IMR-90 (cell line): ENCODE results near the gene CASZ1. TPM values are rescaled to one million over a fixed set of nuclear protein-coding genes. Genes with fewer than 3 reads are reported as not detected.

Experiments used
- ATAC-seq: fragments of 200-7000 bp; cut with Tn5 transposase; 2 replicates; pipeline ENCODE4 v1.9.1; 2020; ENCODE audit warnings: low read depth, mild to moderate bottlenecking, moderate library complexity
- BruUV-seq: library from RNA; stranded (reverse); fragments of 400-500 nt; replicated peaks from 2 replicates; lab custom pipeline; 2021; lab: Mats Ljungman, UMichigan
- CTCF ChIA-PET: fragments of 300-600 bp; formaldehyde crosslinking; extraction: SDS; loops from one replicate; lab custom pipeline; 2021; ENCODE audit warnings: antibody characterized with exemption; lab: Yijun Ruan, JAX
- POLR2A ChIA-PET: fragments of 300-600 bp; sonication (Branson Sonifier 250); formaldehyde crosslinking; loops from one replicate; lab custom pipeline; 2022; ENCODE audit warnings: antibody characterized with exemption; ENCODE audit not compliant: unreplicated experiment; lab: Charles Lee
- DNase-seq: peaks from one replicate; pipeline ENCODE4 v3.0.0; 2013
- H2AFZ ChIP-seq: replicated peaks from 2 replicates; pipeline ENCODE3; 2013; ENCODE audit warnings: low read length, mild to moderate bottlenecking; ENCODE audit not compliant: poor library complexity
- H2AK5ac ChIP-seq: 2 replicates; pipeline ENCODE4 v1.6.1; 2013; ENCODE audit warnings: low read depth, low read length, inconsistent platforms
- H2AK9ac ChIP-seq: replicated peaks from 2 replicates; pipeline ENCODE3; 2013; ENCODE audit warnings: mild to moderate bottlenecking, low read depth, low read length, moderate library complexity; ENCODE audit not compliant: poor library complexity
- H2BK120ac ChIP-seq: 2 replicates; pipeline ENCODE4 v1.6.1; 2013; ENCODE audit warnings: low read depth, low read length, inconsistent platforms
- H2BK15ac ChIP-seq: 3 replicates; pipeline ENCODE4 v1.6.1; 2013; ENCODE audit warnings: low read depth, low read length, inconsistent platforms
- H2BK20ac ChIP-seq: 2 replicates; pipeline ENCODE4 v1.6.1; 2013; ENCODE audit warnings: low read depth, mild to moderate bottlenecking, inconsistent platforms, low read length, moderate library complexity
- H2BK5ac ChIP-seq: 2 replicates; pipeline ENCODE4 v1.6.1; 2013; ENCODE audit warnings: mild to moderate bottlenecking, low read depth, low read length, inconsistent platforms; ENCODE audit not compliant: poor library complexity, severe bottlenecking
- H3K14ac ChIP-seq: replicated peaks from 2 replicates; pipeline ENCODE4 v1.6.1; 2013; ENCODE audit warnings: low read depth, low read length, inconsistent platforms
- H3K18ac ChIP-seq: 2 replicates; pipeline ENCODE4 v1.6.1; 2013; ENCODE audit warnings: low read depth, low read length, control low read depth
- H3K23ac ChIP-seq: 2 replicates; pipeline ENCODE4 v1.6.1; 2013; ENCODE audit warnings: low read depth, low read length, inconsistent platforms
- H3K27ac ChIP-seq: 2 replicates; pipeline ENCODE4 v1.5.1; 2013; ENCODE audit warnings: mild to moderate bottlenecking, control low read depth, low read length; ENCODE audit not compliant: insufficient read depth
- H3K27me3 ChIP-seq: 2 replicates; pipeline ENCODE4 v1.6.1; 2013; ENCODE audit warnings: low read length; ENCODE audit not compliant: control insufficient read depth, insufficient read depth
- H3K36me3 ChIP-seq: 2 replicates; pipeline ENCODE4 v1.6.1; 2013; ENCODE audit warnings: low read length, mixed read lengths; ENCODE audit not compliant: control insufficient read depth, insufficient read depth
- H3K4ac ChIP-seq: 2 replicates; pipeline ENCODE4 v1.6.1; 2013; ENCODE audit warnings: low read depth, low read length, inconsistent platforms
- H3K4me1 ChIP-seq: 2 replicates; pipeline ENCODE4 v1.6.1; 2013; ENCODE audit warnings: low read length, mixed read lengths; ENCODE audit not compliant: control insufficient read depth, insufficient read depth
- H3K4me2 ChIP-seq: 2 replicates; pipeline ENCODE4 v1.6.1; 2013; ENCODE audit warnings: low read depth, mild to moderate bottlenecking, control low read depth, low read length, moderate library complexity
- H3K4me3 ChIP-seq: 2 replicates; pipeline ENCODE4 v1.5.1; 2013; ENCODE audit warnings: low read depth, mild to moderate bottlenecking, control low read depth, low read length, moderate library complexity; ENCODE audit not compliant: insufficient read depth
- H3K56ac ChIP-seq: 2 replicates; pipeline ENCODE4 v1.6.1; 2013; ENCODE audit warnings: low read length, inconsistent platforms; ENCODE audit not compliant: insufficient read depth; ENCODE audit errors: extremely low read depth
- H3K79me1 ChIP-seq, 2 experiments: 2 replicates each; pipeline ENCODE4 v1.6.1; 2013; ENCODE audit warnings: low read length in 2 of 2, inconsistent platforms in 1 of 2, low read depth in 1 of 2
- H3K9ac ChIP-seq: 2 replicates; pipeline ENCODE4 v1.6.1; 2013; ENCODE audit warnings: low read depth, low read length, control low read depth
- H3K9me1 ChIP-seq: 2 replicates; pipeline ENCODE4 v1.6.1; 2013; ENCODE audit warnings: low read length, inconsistent platforms; ENCODE audit not compliant: insufficient read depth
- H3K9me3 ChIP-seq: 2 replicates; pipeline ENCODE4 v1.6.1; 2013; ENCODE audit warnings: low read length; ENCODE audit not compliant: control insufficient read depth, insufficient read depth
- H4K20me1 ChIP-seq: 2 replicates; pipeline ENCODE4 v1.6.1; 2013; ENCODE audit warnings: low read length, inconsistent platforms; ENCODE audit not compliant: insufficient read depth
- H4K5ac ChIP-seq: 2 replicates; pipeline ENCODE4 v1.6.1; 2013; ENCODE audit warnings: mild to moderate bottlenecking, low read depth, low read length, control low read depth
- H4K8ac ChIP-seq, 2 experiments: 2 replicates each; pipeline ENCODE4 v1.6.1; 2013; ENCODE audit warnings: low read depth in 2 of 2, low read length in 2 of 2, control low read depth in 1 of 2, inconsistent platforms in 1 of 2
- H4K91ac ChIP-seq: 2 replicates; pipeline ENCODE4 v1.6.1; 2013; ENCODE audit warnings: low read depth, low read length, inconsistent platforms; ENCODE audit not compliant: insufficient read depth
- WGBS, 2 experiments: methylation state at CpG; one replicate each; pipeline versions ENCODE4 v1.1.5 to v1.1.7; 2013; ENCODE audit warnings: missing lambda C conversion rate in 2 of 2; ENCODE audit not compliant: insufficient read length in 1 of 2; ENCODE audit errors: extremely low coverage in 2 of 2; 5-methylcytosine and 5-hydroxymethylcytosine counted together
- dilution Hi-C: fragments of 300-500 bp; cut with HindIII; formaldehyde crosslinking; loops from one replicate; pipeline ENCODE4 v1.14.3; 2018; ENCODE audit warnings: low sequenced_read_pairs; ENCODE audit not compliant: unreplicated experiment
- in situ Hi-C: fragments of 300-500 bp; cut with MboI; formaldehyde crosslinking; loops from 3 replicates; pipeline ENCODE4 v1.14.3; 2019; ENCODE audit warnings: low sequenced_read_pairs, inconsistent platforms, mixed read lengths
- intact Hi-C: fragments of 100-400 bp; cut with micrococcal nuclease; formaldehyde crosslinking; loops from 2 replicates; pipeline ENCODE4 v1.10.0; 2022
- polyA plus RNA-seq, 3 experiments: library from polyadenylated mRNA; depleted of rRNA; stranded (reverse); fragments of >200 nt; gene quantifications; 2 replicates each; pipeline ENCODE4 v1.2.3, GENCODE V29; 2012; ENCODE audit warnings: low replicate concordance in 1 of 3
- total RNA-seq: library from RNA; depleted of rRNA; stranded (reverse); fragments of >200 nt; gene quantifications from 2 replicates; pipeline ENCODE4 v1.2.3, GENCODE V29; 2012
- TF ChIP-seq, protein P1 (sequence below): fragments of 150-350 bp; IDR thresholded peaks from 2 replicates; pipeline ENCODE4 v1.6.1; 2017; ENCODE audit warnings: mild to moderate bottlenecking, antibody characterized with exemption, low read length, low read depth

CASZ1 gene
- total and polyA plus RNA-seq, 2 of the 4 experiments (the other 2 are of a cell fraction), result 0.18 to 0.24 TPM

DNA sequence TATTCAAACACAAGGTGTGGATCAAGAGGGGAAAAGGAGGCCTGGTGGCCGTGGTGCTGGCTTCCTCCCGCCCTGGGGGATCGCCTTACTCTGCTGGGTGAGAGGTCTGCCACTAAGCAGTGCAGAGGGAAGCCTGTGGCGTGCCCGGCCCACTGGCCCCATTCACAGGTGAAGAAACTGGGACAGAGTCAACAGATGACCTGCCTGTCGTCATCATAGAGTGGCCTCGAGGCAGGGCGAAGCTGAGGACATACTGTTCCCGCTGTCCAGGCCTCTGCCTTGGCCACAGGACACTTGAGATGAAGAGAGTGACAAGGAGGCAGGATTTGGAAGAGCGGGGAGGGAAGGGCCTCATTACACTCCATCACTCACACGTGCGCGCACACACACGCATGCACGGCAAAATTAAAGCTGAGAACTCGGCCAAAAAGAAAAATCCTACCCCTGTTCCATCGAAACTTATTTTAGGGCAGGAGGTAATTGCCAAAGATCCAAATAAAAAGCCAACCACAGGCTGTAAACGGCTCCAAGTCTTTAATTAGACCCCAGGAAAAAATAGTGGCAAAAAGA lies 50.5 kb downstream of the CASZ1 start:
- Histone ChIP-seq H3K4ac (no peak overlapping the region), H4K20me1 (no peaks in the 10 kb centered on the region), H2AK9ac (no peak overlapping the region), H2BK5ac (no peak overlapping the region), H3K4me2 (no peak overlapping the region; the same call in 1 of the 2 replicates), H3K27ac (no peak overlapping the region), H2AK5ac (no peak overlapping the region), H2AFZ (no peak overlapping the region), H3K4me3 (no peak overlapping the region), H3K23ac (no peak overlapping the region), H3K9ac (no peak overlapping the region), H3K79me1 (no peaks in the 10 kb centered on the region), H4K91ac (no peak overlapping the region), H3K9me1 (no peaks in the 10 kb centered on the region), H2BK20ac (no peak overlapping the region), H4K5ac (no peak overlapping the region), H3K4me1 (no peaks in the 10 kb centered on the region), H3K27me3 (peaks cover 41% of the 10 kb centered on the region), H3K18ac (no peak overlapping the region), H2BK120ac (no peak overlapping the region), H3K56ac (no peak overlapping the region), H2BK15ac (no peak overlapping the region), H4K8ac (no peak overlapping the region), H3K9me3 (no peaks in the 10 kb centered on the region), H3K14ac (no peak overlapping the region), H3K36me3 (no peaks in the 10 kb centered on the region)
- dilution Hi-C loops, result no loop called here
- DNase-seq, result no peak
- ChIA-PET CTCF (no interaction called here), POLR2A (no interaction called here)
- no TSS peak for BruUV-seq
- ATAC-seq, result no peak
- 79% methylated on average over 6 of the region's 18 CpGs; no CpG with 5 or more reads in 1 of the 2 experiments for WGBS, 2 experiments
- TF ChIP-seq, protein P1, sequence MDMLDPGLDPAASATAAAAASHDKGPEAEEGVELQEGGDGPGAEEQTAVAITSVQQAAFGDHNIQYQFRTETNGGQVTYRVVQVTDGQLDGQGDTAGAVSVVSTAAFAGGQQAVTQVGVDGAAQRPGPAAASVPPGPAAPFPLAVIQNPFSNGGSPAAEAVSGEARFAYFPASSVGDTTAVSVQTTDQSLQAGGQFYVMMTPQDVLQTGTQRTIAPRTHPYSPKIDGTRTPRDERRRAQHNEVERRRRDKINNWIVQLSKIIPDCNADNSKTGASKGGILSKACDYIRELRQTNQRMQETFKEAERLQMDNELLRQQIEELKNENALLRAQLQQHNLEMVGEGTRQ, result no peak
- intact Hi-C loops, result no loop called here
- in situ Hi-C loops, result no loop called here
